ENCODE results near the gene CRB1.
"Not testable (repeated sequence)": the region's sequence is repeated elsewhere in the genome, so short reads cannot be mapped to it uniquely, and the experiment has no call there.

Gene CRB1

GRCh38 chr1:197470330-197470729, 202.3 kb downstream of the CRB1 start:
- H3K4me3 ChIP-seq (ENCODE audit: low read depth, low read length): no peak overlapping the region
- TF ChIP-seq, protein P1, sequence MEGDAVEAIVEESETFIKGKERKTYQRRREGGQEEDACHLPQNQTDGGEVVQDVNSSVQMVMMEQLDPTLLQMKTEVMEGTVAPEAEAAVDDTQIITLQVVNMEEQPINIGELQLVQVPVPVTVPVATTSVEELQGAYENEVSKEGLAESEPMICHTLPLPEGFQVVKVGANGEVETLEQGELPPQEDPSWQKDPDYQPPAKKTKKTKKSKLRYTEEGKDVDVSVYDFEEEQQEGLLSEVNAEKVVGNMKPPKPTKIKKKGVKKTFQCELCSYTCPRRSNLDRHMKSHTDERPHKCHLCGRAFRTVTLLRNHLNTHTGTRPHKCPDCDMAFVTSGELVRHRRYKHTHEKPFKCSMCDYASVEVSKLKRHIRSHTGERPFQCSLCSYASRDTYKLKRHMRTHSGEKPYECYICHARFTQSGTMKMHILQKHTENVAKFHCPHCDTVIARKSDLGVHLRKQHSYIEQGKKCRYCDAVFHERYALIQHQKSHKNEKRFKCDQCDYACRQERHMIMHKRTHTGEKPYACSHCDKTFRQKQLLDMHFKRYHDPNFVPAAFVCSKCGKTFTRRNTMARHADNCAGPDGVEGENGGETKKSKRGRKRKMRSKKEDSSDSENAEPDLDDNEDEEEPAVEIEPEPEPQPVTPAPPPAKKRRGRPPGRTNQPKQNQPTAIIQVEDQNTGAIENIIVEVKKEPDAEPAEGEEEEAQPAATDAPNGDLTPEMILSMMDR (conservative IDR thresholded peaks at IDR 0.05; ENCODE audit: low read depth, low read length): no peak
- no peak for DNase-seq (ENCODE audit: low read depth)

DNA sequence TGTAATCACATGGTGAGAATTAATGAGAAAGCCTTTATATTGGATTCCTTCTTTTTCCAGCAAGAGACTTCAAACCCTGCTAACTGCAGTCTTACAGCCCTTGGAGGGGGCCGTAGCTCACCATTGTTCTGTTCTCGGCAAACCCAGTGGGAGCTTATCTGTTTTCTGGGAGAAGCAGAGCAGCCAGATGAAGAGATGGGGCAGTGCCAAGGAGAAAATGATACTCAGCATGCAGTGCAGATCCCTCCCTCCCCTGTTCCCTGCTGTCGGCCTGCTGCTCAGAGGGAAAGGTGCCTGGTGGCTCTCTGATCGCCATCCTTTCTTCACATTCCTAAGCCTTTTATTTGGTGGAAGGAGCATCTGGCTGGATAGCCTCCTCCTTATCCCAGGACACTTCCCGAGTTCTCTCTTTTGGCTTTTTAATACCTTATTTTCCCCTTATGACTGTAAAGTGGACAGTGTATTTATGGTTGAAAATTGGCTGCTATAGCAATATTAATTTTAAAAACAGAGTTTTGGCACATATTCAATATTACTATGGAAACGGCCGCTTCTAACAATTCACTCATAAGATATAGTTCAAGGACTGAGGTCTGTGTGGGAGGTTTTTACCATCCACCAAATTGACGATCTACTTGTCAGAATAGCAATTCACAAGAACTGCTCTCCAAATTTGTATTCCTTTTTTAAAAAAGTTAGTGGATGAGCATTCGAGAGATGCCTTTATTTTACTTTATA, 203.4 kb downstream of the CRB1 start:
- no peak overlapping the region for H3K4me3 ChIP-seq (ENCODE audit: low read depth, low read length)
- peak; percentile 30 for DNase-seq (ENCODE audit: low read depth)
- TF ChIP-seq, protein P1 (conservative IDR thresholded peaks at IDR 0.05; ENCODE audit: low read depth, low read length): no peak

DNA sequence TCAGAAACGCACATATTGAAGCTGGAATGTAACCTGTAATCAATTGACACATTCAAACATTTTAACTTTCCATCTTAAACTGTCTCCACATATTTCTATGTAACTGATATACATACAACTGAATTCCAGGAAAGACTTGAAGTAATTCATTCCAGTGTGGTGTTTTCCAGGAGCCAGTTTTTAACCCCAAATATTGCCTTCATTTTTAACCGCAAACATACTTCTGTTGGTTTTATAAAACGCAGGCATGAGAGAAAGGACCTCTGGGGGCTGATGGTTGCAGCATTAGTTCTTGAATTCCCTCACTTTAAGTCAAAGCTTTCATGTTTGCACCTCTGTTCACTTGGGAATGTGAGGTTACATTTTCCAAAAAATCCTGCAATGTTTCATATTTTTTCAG, 204.1 kb downstream of the CRB1 start:
- H3K4me3 ChIP-seq (ENCODE audit: low read depth, low read length): no peak overlapping the region
- TF ChIP-seq, protein P1 (conservative IDR thresholded peaks at IDR 0.05; ENCODE audit: low read depth, low read length): no peak
- no peak for DNase-seq (ENCODE audit: low read depth)

GRCh38 chr1:197480446-197480845, 212.4 kb downstream of the CRB1 start:
- H3K4me3 ChIP-seq (ENCODE audit: low read depth, low read length): no peak overlapping the region
- DNase-seq (ENCODE audit: low read depth): no peak
- TF ChIP-seq, protein P1 (conservative IDR thresholded peaks at IDR 0.05; ENCODE audit: low read depth, low read length): no peak

GRCh38 chr1:197481101-197481500, 213.0 kb downstream of the CRB1 start:
- TF ChIP-seq, protein P1 (conservative IDR thresholded peaks at IDR 0.05; ENCODE audit: low read depth, low read length): no peak
- DNase-seq (ENCODE audit: low read depth): no peak
- H3K4me3 ChIP-seq (ENCODE audit: low read depth, low read length): no peak overlapping the region

DNA sequence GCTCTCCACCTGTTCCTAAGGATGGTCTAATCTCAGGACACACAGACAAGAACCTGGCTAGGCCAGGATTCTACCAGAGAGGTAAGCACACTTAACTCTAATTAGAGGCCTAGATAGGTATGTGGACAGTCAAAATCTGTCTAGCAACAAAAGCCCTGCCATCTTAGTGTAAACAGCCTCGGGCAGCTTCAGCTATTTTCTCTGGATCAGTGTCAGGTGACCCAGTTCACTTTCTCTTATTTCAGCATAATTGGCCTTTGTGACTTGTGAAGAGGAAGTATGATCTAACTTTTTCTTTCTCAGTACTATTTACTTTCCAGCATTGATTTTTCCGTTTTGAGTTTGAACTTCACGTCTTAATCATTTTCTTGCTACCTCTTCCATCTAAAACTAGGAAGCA, 217.7 kb downstream of the CRB1 start:
- DNase-seq (ENCODE audit: low read depth): no peak
- TF ChIP-seq, protein P1 (conservative IDR thresholded peaks at IDR 0.05; ENCODE audit: low read depth, low read length): no peak
- H3K4me3 ChIP-seq (ENCODE audit: low read depth, low read length): no peak overlapping the region

- TF ChIP-seq, protein P1 (conservative IDR thresholded peaks at IDR 0.05; ENCODE audit: low read depth, low read length): no peak
- H3K4me3 ChIP-seq (ENCODE audit: low read depth, low read length): no peak overlapping the region
- DNase-seq (ENCODE audit: low read depth): peak; percentile 39
Observed at GRCh38 chr1:197486946-197487345, 218.9 kb downstream of the CRB1 start.

DNA sequence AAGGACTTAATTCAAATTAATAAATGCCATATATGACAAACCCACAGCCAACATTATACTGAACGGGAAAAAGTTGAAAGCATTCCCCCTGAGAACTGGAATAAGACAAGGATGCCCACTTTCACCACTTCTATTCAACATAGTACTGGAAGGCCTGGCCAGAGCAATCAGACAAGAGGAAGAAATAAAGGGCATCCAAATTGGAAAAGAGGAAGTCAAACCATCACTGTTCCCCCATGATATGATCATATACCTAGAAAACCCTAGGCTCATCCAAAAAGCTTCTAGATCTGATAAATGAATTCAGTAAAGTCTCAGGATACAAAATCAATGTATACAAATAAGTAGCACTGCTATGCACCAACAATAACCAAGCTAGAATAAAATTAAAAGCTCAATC, 223.5 kb downstream of the CRB1 start:
- DNase-seq (ENCODE audit: low read depth); H3K4me3 ChIP-seq (ENCODE audit: low read depth, low read length): not testable (repeated sequence)

Data from choroid plexus epithelial cell (primary cell).